ENCODE data around the gene NT5E.

- no peak for TF ChIP-seq CTCF (IDR thresholded peaks at IDR 0.05)
- TF ChIP-seq POLR2A (IDR thresholded peaks at IDR 0.05), result no peak
Observed at GRCh38 chr6:85459224-85459901, 9.5 kb downstream of the NT5E start.
